Endothelial cell of umbilical vein (primary cell): Measurements from ENCODE around the gene LMTK3.

ENCODE experiments used
- CTCF ChIP-seq, 2 donors: IDR thresholded peaks; 1 replicate in 1 of 2; 2 replicates in 1 of 2; pipeline ENCODE4 v1.5.1; 2011; ENCODE audit warnings: low read length in 2 of 2, mild to moderate bottlenecking in 2 of 2, moderate library complexity in 2 of 2, control low read depth in 1 of 2, inconsistent platforms in 1 of 2, low read depth in 1 of 2; ENCODE audit not compliant: insufficient read depth in 1 of 2; ENCODE audit errors: extremely low read depth in 1 of 2
- EZH2 ChIP-seq: IDR thresholded peaks from 2 replicates; pipeline ENCODE4 v1.6.1; 2012; ENCODE audit warnings: borderline replicate concordance, low read depth, mild to moderate bottlenecking, moderate library complexity, low read length, inconsistent platforms; ENCODE audit not compliant: severe bottlenecking
- MYC ChIP-seq: IDR thresholded peaks from one replicate; pipeline ENCODE4 v1.6.1; 2011; ENCODE audit warnings: mild to moderate bottlenecking, low read depth, low read length
- POLR2A ChIP-seq: IDR thresholded peaks from 2 replicates; pipeline ENCODE4 v1.6.1; 2012; ENCODE audit warnings: low read depth, mild to moderate bottlenecking, control low read depth, low read length
- POLR2AphosphoS5 ChIP-seq: IDR thresholded peaks from 2 replicates; pipeline ENCODE4 v1.6.1; 2012; ENCODE audit warnings: low read depth, mild to moderate bottlenecking, control low read depth, low read length, moderate library complexity; ENCODE audit not compliant: insufficient read depth

DNA sequence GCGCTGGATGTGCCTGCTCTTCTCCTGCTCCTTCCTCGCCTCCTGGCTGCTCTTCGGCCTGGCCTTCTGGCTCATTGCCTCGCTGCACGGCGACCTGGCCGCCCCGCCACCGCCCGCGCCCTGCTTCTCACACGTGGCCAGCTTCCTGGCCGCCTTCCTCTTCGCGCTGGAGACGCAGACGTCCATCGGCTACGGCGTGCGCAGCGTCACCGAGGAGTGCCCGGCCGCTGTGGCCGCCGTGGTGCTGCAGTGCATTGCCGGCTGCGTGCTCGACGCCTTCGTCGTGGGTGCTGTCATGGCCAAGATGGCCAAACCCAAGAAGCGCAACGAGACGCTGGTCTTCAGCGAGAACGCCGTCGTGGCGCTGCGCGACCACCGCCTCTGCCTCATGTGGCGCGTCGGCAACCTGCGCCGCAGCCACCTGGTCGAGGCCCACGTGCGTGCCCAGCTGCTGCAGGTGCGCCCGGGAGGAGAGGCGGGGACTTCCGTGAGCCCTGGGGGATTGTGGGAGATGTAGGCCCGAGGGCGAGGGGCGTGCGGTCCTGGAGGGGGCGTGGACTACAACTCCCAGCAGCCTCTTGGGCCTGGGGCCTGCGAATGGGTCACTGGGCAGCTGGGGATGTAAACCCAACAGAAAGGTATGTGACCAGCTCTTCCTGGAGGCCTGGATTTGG is 49.5 kb downstream of the LMTK3 start:
- no peak for TF ChIP-seq POLR2AphosphoS5
- no peak for TF ChIP-seq CTCF (IDR thresholded peaks at IDR 0.05; ENCODE audit: extremely low read depth in 1 of 2, insufficient read depth in 1 of 2, low read depth in 1 of 2, low read length in 2 of 2)
- no peak for TF ChIP-seq POLR2A
- TF ChIP-seq EZH2: no peak
- TF ChIP-seq MYC: no peak
